Caco-2 (cell line): Measurements from ENCODE around the gene FAHD2A. TPM values are rescaled to one million over a fixed set of nuclear protein-coding genes. Genes with fewer than 3 reads are reported as not detected.
"Not testable (repeated sequence)": the region's sequence is repeated elsewhere in the genome, so short reads cannot be mapped to it uniquely, and the experiment has no call there.

Source experiments
- BruUV-seq: library from RNA; stranded (reverse); fragments of 400-500 nt; replicated peaks from 2 replicates; lab custom pipeline; 2021; lab: Mats Ljungman, UMichigan
- CTCF ChIA-PET: fragments of 300-600 bp; sonication (Branson Sonifier 250); formaldehyde crosslinking; loops from one replicate; lab custom pipeline; 2022; ENCODE audit warnings: antibody characterized with exemption; lab: Charles Lee
- POLR2A ChIA-PET: fragments of 300-600 bp; sonication (Branson Sonifier 250); formaldehyde crosslinking; loops from one replicate; lab custom pipeline; 2022; ENCODE audit warnings: antibody characterized with exemption; lab: Charles Lee
- DNase-seq, 2 experiments: peaks; one replicate each; pipeline versions ENCODE4 v3.0.0 to v3.0.0-alpha.2; 2020 to 2022
- H3K27me3 ChIP-seq: replicated peaks from 2 replicates; pipeline ENCODE4 v1.6.0; 2011; ENCODE audit warnings: low read length; ENCODE audit not compliant: control insufficient read depth, insufficient read depth
- H3K36me3 ChIP-seq: 2 replicates; pipeline ENCODE4 v1.5.1; 2011; ENCODE audit warnings: low read length; ENCODE audit not compliant: control insufficient read depth, insufficient read depth
- H3K4me1 ChIP-seq: fragments of 250-450 bp; sonication (Bioruptor Pico); 2 replicates; pipeline ENCODE4 v1.5.1; 2020; ENCODE audit warnings: mild to moderate bottlenecking
- H3K4me3 ChIP-seq: 2 replicates; pipeline ENCODE4 v1.5.1; 2011; ENCODE audit warnings: low read depth, mild to moderate bottlenecking, control low read depth, low read length
- H3K9me3 ChIP-seq: fragments of 250-450 bp; sonication (Bioruptor Pico); 2 replicates; pipeline ENCODE4 v1.5.1; 2020; ENCODE audit warnings: mild to moderate bottlenecking, moderate library complexity
- H3K27ac Mint-ChIP-seq: one replicate; pipeline ENCODE4 v1.8.0; 2022; ENCODE audit warnings: mixed read lengths; ENCODE audit not compliant: unreplicated experiment
- H3K27me3 Mint-ChIP-seq: one replicate; pipeline ENCODE4 v1.8.0; 2022; ENCODE audit warnings: mixed read lengths; ENCODE audit not compliant: insufficient read depth, unreplicated experiment
- H3K36me3 Mint-ChIP-seq: one replicate; pipeline ENCODE4 v1.8.0; 2022; ENCODE audit warnings: mild to moderate bottlenecking, mixed read lengths; ENCODE audit not compliant: insufficient read depth, unreplicated experiment
- H3K4me1 Mint-ChIP-seq: one replicate; pipeline ENCODE4 v1.8.0; 2022; ENCODE audit warnings: low read depth, mixed read lengths; ENCODE audit not compliant: unreplicated experiment
- H3K4me3 Mint-ChIP-seq: one replicate; pipeline ENCODE4 v1.8.0; 2022; ENCODE audit warnings: mild to moderate bottlenecking, moderate library complexity, mixed read lengths; ENCODE audit not compliant: unreplicated experiment
- H3K9me3 Mint-ChIP-seq: one replicate; pipeline ENCODE4 v1.8.0; 2022; ENCODE audit warnings: mixed read lengths; ENCODE audit not compliant: unreplicated experiment
- intact Hi-C: fragments of 100-400 bp; cut with micrococcal nuclease; formaldehyde crosslinking; loops from one replicate; pipeline ENCODE4 v1.10.0; 2022; ENCODE audit not compliant: unreplicated experiment
- total RNA-seq: library from RNA; stranded (reverse); gene quantifications from 2 replicates; pipeline ENCODE4 v1.2.3, GENCODE V29; 2022

The FAHD2A gene
- total RNA-seq, 1 experiment from 2014 or later = 26.8 TPM

GRCh38 chr2:95433373-95433772 lies 30.9 kb downstream of the FAHD2A start:
- intact Hi-C loops, H3K9me3 ChIP-seq, H3K27me3 ChIP-seq, BruUV-seq, H3K4me3 ChIP-seq, H3K36me3 ChIP-seq, POLR2A ChIA-PET, H3K4me1 ChIP-seq, H3K9me3 Mint-ChIP-seq, H3K27me3 Mint-ChIP-seq, H3K36me3 Mint-ChIP-seq, DNase-seq, H3K4me1 Mint-ChIP-seq, H3K4me3 Mint-ChIP-seq, CTCF ChIA-PET, H3K27ac Mint-ChIP-seq: not testable (repeated sequence)

GRCh38 chr2:95433973-95434372 lies 31.5 kb downstream of the FAHD2A start:
- H3K27ac Mint-ChIP-seq, DNase-seq: not testable (repeated sequence)

GRCh38 chr2:95434507-95435076 lies 32.1 kb downstream of the FAHD2A start:
- H3K9me3 Mint-ChIP-seq, H3K4me3 Mint-ChIP-seq, H3K27me3 Mint-ChIP-seq, H3K36me3 ChIP-seq, H3K4me3 ChIP-seq, CTCF ChIA-PET, H3K36me3 Mint-ChIP-seq, BruUV-seq, DNase-seq, H3K27me3 ChIP-seq, H3K4me1 ChIP-seq, POLR2A ChIA-PET, H3K27ac Mint-ChIP-seq, H3K9me3 ChIP-seq, H3K4me1 Mint-ChIP-seq, intact Hi-C loops: not testable (repeated sequence)

More at GRCh38 chr2:95433973-95434372, 31.5 kb downstream of the FAHD2A start:
- H3K4me1 Mint-ChIP-seq, H3K9me3 ChIP-seq, CTCF ChIA-PET, BruUV-seq, H3K27me3 ChIP-seq, H3K4me3 ChIP-seq, H3K36me3 Mint-ChIP-seq, H3K4me1 ChIP-seq, H3K9me3 Mint-ChIP-seq, intact Hi-C loops, H3K4me3 Mint-ChIP-seq, H3K36me3 ChIP-seq, POLR2A ChIA-PET, H3K27me3 Mint-ChIP-seq: not testable (repeated sequence)

GRCh38 chr2:95435162-95435871 lies 32.8 kb downstream of the FAHD2A start:
- intact Hi-C loops, H3K27ac Mint-ChIP-seq, H3K27me3 ChIP-seq, H3K27me3 Mint-ChIP-seq, H3K36me3 Mint-ChIP-seq, H3K4me3 ChIP-seq, H3K9me3 Mint-ChIP-seq, H3K9me3 ChIP-seq, H3K36me3 ChIP-seq, CTCF ChIA-PET, POLR2A ChIA-PET, H3K4me1 Mint-ChIP-seq, H3K4me3 Mint-ChIP-seq, H3K4me1 ChIP-seq, DNase-seq, BruUV-seq: not testable (repeated sequence)

- H3K9me3 Mint-ChIP-seq, intact Hi-C loops, H3K4me1 ChIP-seq: not testable (repeated sequence)
These were observed 33.3 kb downstream of the FAHD2A start for GRCh38 chr2:95435872-95436209.

GRCh38 chr2:95442474-95443099 lies 40.1 kb downstream of the FAHD2A start:
- CTCF ChIA-PET, H3K27me3 ChIP-seq, BruUV-seq: not testable (repeated sequence)

More at GRCh38 chr2:95435872-95436209, 33.3 kb downstream of the FAHD2A start:
- H3K4me3 ChIP-seq, H3K27me3 ChIP-seq, H3K27ac Mint-ChIP-seq, POLR2A ChIA-PET, BruUV-seq, H3K4me1 Mint-ChIP-seq, H3K36me3 Mint-ChIP-seq, H3K9me3 ChIP-seq, H3K27me3 Mint-ChIP-seq, H3K4me3 Mint-ChIP-seq, DNase-seq, H3K36me3 ChIP-seq, CTCF ChIA-PET: not testable (repeated sequence)

GRCh38 chr2:95445317-95445716 lies 42.8 kb downstream of the FAHD2A start:
- H3K4me3 Mint-ChIP-seq, POLR2A ChIA-PET, intact Hi-C loops, H3K27me3 ChIP-seq, H3K4me1 ChIP-seq, CTCF ChIA-PET, DNase-seq, H3K9me3 ChIP-seq, H3K4me1 Mint-ChIP-seq, H3K36me3 ChIP-seq, H3K27me3 Mint-ChIP-seq, H3K27ac Mint-ChIP-seq, H3K4me3 ChIP-seq, BruUV-seq, H3K9me3 Mint-ChIP-seq, H3K36me3 Mint-ChIP-seq: not testable (repeated sequence)

More at GRCh38 chr2:95442474-95443099, 40.1 kb downstream of the FAHD2A start:
- intact Hi-C loops, H3K9me3 Mint-ChIP-seq, H3K27ac Mint-ChIP-seq, POLR2A ChIA-PET, H3K4me1 Mint-ChIP-seq, H3K4me1 ChIP-seq, DNase-seq, H3K4me3 ChIP-seq, H3K27me3 Mint-ChIP-seq, H3K9me3 ChIP-seq, H3K36me3 ChIP-seq, H3K4me3 Mint-ChIP-seq, H3K36me3 Mint-ChIP-seq: not testable (repeated sequence)
